ENCODE measurements around the gene OCA2.
A peak's percentile ranks its signal among the peaks of the same experiment; 100 is the strongest.

The OCA2 gene

GRCh38 chr15:28118531-28118930 lies 19.4 kb upstream of the OCA2 start:
- DNase-seq = no peak

- DNase-seq = no peak
Measured at GRCh38 chr15:28118083-28118482, 19.0 kb upstream of the OCA2 start.

GRCh38 chr15:28117432-28117990 lies 18.4 kb upstream of the OCA2 start:
- DNase-seq = no peak

- DNase-seq = no peak
Measured at GRCh38 chr15:28116521-28117431, 17.7 kb upstream of the OCA2 start.

GRCh38 chr15:28115871-28116270 lies 16.8 kb upstream of the OCA2 start:
- DNase-seq = no peak

- DNase-seq = no peak
Measured at GRCh38 chr15:28114721-28115622, 15.9 kb upstream of the OCA2 start.

- no peak for DNase-seq
Measured at GRCh38 chr15:28114114-28114455, 15.0 kb upstream of the OCA2 start.

GRCh38 chr15:28113394-28114113 lies 14.4 kb upstream of the OCA2 start:
- no peak for DNase-seq

- DNase-seq = no peak
Measured at GRCh38 chr15:28112962-28113361, 13.8 kb upstream of the OCA2 start.

GRCh38 chr15:28112101-28112760 lies 13.1 kb upstream of the OCA2 start:
- DNase-seq = no peak

GRCh38 chr15:28111543-28111942 lies 12.4 kb upstream of the OCA2 start:
- DNase-seq = no peak

GRCh38 chr15:28110481-28110881 lies 11.4 kb upstream of the OCA2 start:
- peak; percentile 45 for DNase-seq

GRCh38 chr15:28109626-28110455 lies 10.7 kb upstream of the OCA2 start:
- no peak for DNase-seq

- no peak for DNase-seq
Measured at GRCh38 chr15:28107904-28108275, 8.8 kb upstream of the OCA2 start.

- DNase-seq = no peak
Measured at GRCh38 chr15:28107111-28107903, 8.2 kb upstream of the OCA2 start.

GRCh38 chr15:28106294-28107110 lies 7.4 kb upstream of the OCA2 start:
- DNase-seq = no peak

- no peak for DNase-seq
Measured at GRCh38 chr15:28105793-28106192, 6.7 kb upstream of the OCA2 start.

- no peak for DNase-seq
Measured at GRCh38 chr15:28105224-28105791, 6.2 kb upstream of the OCA2 start.

GRCh38 chr15:28104326-28104725 lies 5.2 kb upstream of the OCA2 start:
- DNase-seq = no peak

Data from NCI-H524 treated with DMSO at 0.1 percent for 48 hours (cell line).